Peyer's patch (tissue), 4 donors: Measurements from ENCODE around the gene RBM34. TPM values are rescaled to one million over a fixed set of nuclear protein-coding genes. Genes with fewer than 3 reads are reported as not detected.

Source experiments
- DNase-seq, 3 donors: peaks; one replicate each; pipeline ENCODE4 v3.0.0-alpha.2; 2017 to 2019
- H3K27ac ChIP-seq, 4 donors: fragments of 200-600 bp; sonication (generic); one replicate each; pipeline ENCODE4 v1.5.1; 2016 to 2019
- H3K27me3 ChIP-seq, 2 donors: fragments of 200-600 bp; sonication (generic); one replicate each; pipeline ENCODE4 v1.5.1; 2019
- H3K36me3 ChIP-seq, 3 donors: fragments of 200-600 bp; sonication (generic); one replicate each; pipeline ENCODE4 v1.5.1; 2016 to 2019
- H3K4me1 ChIP-seq, 4 donors: fragments of 200-600 bp; sonication (generic); one replicate each; pipeline ENCODE4 v1.5.1; 2016 to 2019
- H3K4me3 ChIP-seq, 4 donors: fragments of 200-600 bp; sonication (generic); 1 replicate in 3 of 4; 2 replicates in 1 of 4; pipeline ENCODE4 v1.5.1; 2016 to 2019; ENCODE audit warnings: mild to moderate bottlenecking in 1 of 4
- H3K9me3 ChIP-seq, 4 donors: fragments of 200-600 bp; sonication (generic); one replicate each; pipeline ENCODE4 v1.5.1; 2016 to 2019; ENCODE audit warnings: mild to moderate bottlenecking in 1 of 4
- CTCF ChIP-seq, 6 experiments: fragments of 450-650 bp in 4 of 6; fragments of 200-600 bp in 2 of 6; sonication (generic) in 1 of 6; IDR thresholded peaks; one replicate each; pipeline ENCODE4 v1.5.1; 2017 to 2019; ENCODE audit warnings: antibody characterized with exemption in 6 of 6, mild to moderate bottlenecking in 3 of 6, moderate library complexity in 1 of 6
- POLR2A ChIP-seq, 2 donors: fragments of 450-650 bp; IDR thresholded peaks; one replicate each; pipeline ENCODE4 v1.5.1; 2017; ENCODE audit warnings: antibody characterized with exemption in 2 of 2, mild to moderate bottlenecking in 2 of 2, moderate library complexity in 2 of 2
- total RNA-seq, 4 donors: library from RNA; depleted of rRNA; stranded (reverse); fragments of >200 nt; gene quantifications; one replicate each; pipeline ENCODE4 v1.1.0, GENCODE V29; 2016

RBM34 gene
- total RNA-seq, 4 donors from 2014 or later: 21.5 to 110 (median 33.1) TPM

- no peak for DNase-seq
- Histone ChIP-seq H3K36me3 (peaks cover 0 to 24% (median 0%) of the 10 kb centered on the region in 3 donors), H3K27me3 (no peaks in the 10 kb centered on the region), H3K9me3 (no peaks in the 10 kb centered on the region), H3K4me3 (no peak overlapping the region), H3K27ac (no peak overlapping the region), H3K4me1 (no peaks in the 10 kb centered on the region)
- TF ChIP-seq CTCF (IDR thresholded peaks at IDR 0.05) (peak in 1 of 6 experiments; percentile 9), POLR2A (IDR thresholded peaks at IDR 0.05) (no peak)
These were observed 38.4 kb upstream of the RBM34 start for GRCh38 chr1:235199441-235199840.

- DNase-seq: no peak
- H3K4me1 ChIP-seq: no peaks in the 10 kb centered on the region
- H3K27ac ChIP-seq: no peak overlapping the region
- H3K9me3 ChIP-seq: no peaks in the 10 kb centered on the region
- H3K4me3 ChIP-seq: no peak overlapping the region
- H3K36me3 ChIP-seq: peaks cover 0 to 60% (median 0%) of the 10 kb centered on the region in 3 donors
- TF ChIP-seq CTCF (IDR thresholded peaks at IDR 0.05) (no peak), POLR2A (IDR thresholded peaks at IDR 0.05) (no peak)
- H3K27me3 ChIP-seq: no peaks in the 10 kb centered on the region
These were observed 29.4 kb upstream of the RBM34 start for GRCh38 chr1:235190431-235190830.

GRCh38 chr1:235187316-235187715 lies 26.3 kb upstream of the RBM34 start:
- no peaks in the 10 kb centered on the region for H3K9me3 ChIP-seq
- no peak overlapping the region for H3K4me3 ChIP-seq
- TF ChIP-seq POLR2A (IDR thresholded peaks at IDR 0.05) (no peak), CTCF (IDR thresholded peaks at IDR 0.05) (no peak)
- H3K36me3 ChIP-seq: peaks cover 0 to 45% (median 0%) of the 10 kb centered on the region in 3 donors
- no peaks in the 10 kb centered on the region for H3K4me1 ChIP-seq
- H3K27me3 ChIP-seq: no peaks in the 10 kb centered on the region
- no peak for DNase-seq
- no peak overlapping the region for H3K27ac ChIP-seq

- Histone ChIP-seq H3K4me1 (no peaks in the 10 kb centered on the region), H3K9me3 (no peaks in the 10 kb centered on the region), H3K4me3 (no peak overlapping the region), H3K27me3 (no peaks in the 10 kb centered on the region), H3K27ac (no peak overlapping the region), H3K36me3 (peaks cover 0 to 57% (median 0%) of the 10 kb centered on the region in 3 donors)
- TF ChIP-seq POLR2A (IDR thresholded peaks at IDR 0.05): no peak
- no peak for TF ChIP-seq CTCF (IDR thresholded peaks at IDR 0.05)
- no peak for DNase-seq
These were observed 20.7 kb upstream of the RBM34 start for GRCh38 chr1:235181561-235182245.

- TF ChIP-seq CTCF (IDR thresholded peaks at IDR 0.05): no peak
- no peak for TF ChIP-seq POLR2A (IDR thresholded peaks at IDR 0.05)
These were observed 19.9 kb upstream of the RBM34 start for GRCh38 chr1:235180916-235181460.

More at GRCh38 chr1:235180916-235181460, 19.9 kb upstream of the RBM34 start:
- Histone ChIP-seq H3K9me3 (no peaks in the 10 kb centered on the region), H3K27me3 (no peaks in the 10 kb centered on the region), H3K27ac (no peak overlapping the region), H3K4me3 (no peak overlapping the region), H3K4me1 (no peaks in the 10 kb centered on the region), H3K36me3 (peaks cover 0 to 55% (median 0%) of the 10 kb centered on the region in 3 donors)
- no peak for DNase-seq
